ENCODE results near the gene UBTFL1. TPM values are rescaled to one million over a fixed set of nuclear protein-coding genes. Genes with fewer than 3 reads are reported as not detected.
A peak's percentile ranks its signal among the peaks of the same experiment; 100 is the strongest.

Gene UBTFL1
- total RNA-seq, 4 donors from 2014 or later, result not detected

DNA sequence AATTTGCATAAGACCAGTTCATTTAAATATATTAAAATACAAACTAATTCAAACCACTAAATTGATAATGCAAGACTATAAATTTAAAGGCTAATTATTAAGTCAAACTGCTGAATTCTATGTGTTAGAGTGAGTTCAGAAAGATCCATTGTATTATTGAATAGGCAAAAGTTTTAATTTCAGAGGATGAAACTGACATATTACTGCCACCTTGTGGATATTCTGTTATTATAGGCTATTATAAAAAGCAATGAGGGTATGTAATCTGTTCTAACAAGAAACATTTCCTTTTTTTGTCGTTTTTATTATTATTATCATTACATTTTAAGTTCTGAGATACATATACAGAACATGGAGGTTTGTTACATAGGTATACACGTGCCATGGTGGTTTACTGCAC, 27.8 kb downstream of the UBTFL1 start:
- H3K4me3 ChIP-seq (replicated peaks in 1 of 3), result no peak overlapping the region
- intact Hi-C loops (cut with DNase I), result no loop called here
- 3 to 5% methylated on average over 2 of the region's 2 CpGs for WGBS, 2 donors
- H3K4me1 ChIP-seq, result no peaks in the 10 kb centered on the region
- no peaks in the 10 kb centered on the region for H3K9me3 ChIP-seq
- no peak for TF ChIP-seq POLR2A (IDR thresholded peaks at IDR 0.05)
- TF ChIP-seq, protein P1, sequence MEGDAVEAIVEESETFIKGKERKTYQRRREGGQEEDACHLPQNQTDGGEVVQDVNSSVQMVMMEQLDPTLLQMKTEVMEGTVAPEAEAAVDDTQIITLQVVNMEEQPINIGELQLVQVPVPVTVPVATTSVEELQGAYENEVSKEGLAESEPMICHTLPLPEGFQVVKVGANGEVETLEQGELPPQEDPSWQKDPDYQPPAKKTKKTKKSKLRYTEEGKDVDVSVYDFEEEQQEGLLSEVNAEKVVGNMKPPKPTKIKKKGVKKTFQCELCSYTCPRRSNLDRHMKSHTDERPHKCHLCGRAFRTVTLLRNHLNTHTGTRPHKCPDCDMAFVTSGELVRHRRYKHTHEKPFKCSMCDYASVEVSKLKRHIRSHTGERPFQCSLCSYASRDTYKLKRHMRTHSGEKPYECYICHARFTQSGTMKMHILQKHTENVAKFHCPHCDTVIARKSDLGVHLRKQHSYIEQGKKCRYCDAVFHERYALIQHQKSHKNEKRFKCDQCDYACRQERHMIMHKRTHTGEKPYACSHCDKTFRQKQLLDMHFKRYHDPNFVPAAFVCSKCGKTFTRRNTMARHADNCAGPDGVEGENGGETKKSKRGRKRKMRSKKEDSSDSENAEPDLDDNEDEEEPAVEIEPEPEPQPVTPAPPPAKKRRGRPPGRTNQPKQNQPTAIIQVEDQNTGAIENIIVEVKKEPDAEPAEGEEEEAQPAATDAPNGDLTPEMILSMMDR (IDR thresholded peaks at IDR 0.05), result peak in 3 of 6 experiments; percentile 18 to 48 (median 45)
- no peak for DNase-seq
- no peaks in the 10 kb centered on the region for H3K27me3 ChIP-seq
- H3K27ac ChIP-seq, result no peak overlapping the region
- H3K36me3 ChIP-seq, result no peaks in the 10 kb centered on the region

DNA sequence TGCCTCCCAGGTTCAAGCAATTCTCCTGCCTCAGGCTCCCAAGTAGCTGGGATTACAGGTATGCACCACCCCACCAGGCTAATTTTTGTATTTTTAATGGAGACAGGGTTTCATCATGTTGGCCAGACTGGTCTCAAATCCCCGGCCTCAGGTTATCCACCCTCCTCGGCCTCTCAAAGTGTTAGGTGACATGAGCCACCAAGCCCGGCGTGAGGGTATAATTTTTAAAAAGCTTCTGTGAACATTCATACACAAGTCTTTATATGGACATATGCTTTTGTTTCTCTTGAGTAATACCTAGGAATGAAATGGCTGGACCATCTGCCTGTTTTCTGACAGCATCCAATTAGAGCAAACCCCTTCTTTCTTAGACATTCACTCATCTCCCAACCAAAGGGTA, 34.4 kb downstream of the UBTFL1 start:
- no peak overlapping the region for H3K4me3 ChIP-seq (replicated peaks in 1 of 3)
- DNase-seq, result no peak
- H3K9me3 ChIP-seq, result no peaks in the 10 kb centered on the region
- TF ChIP-seq POLR2A (IDR thresholded peaks at IDR 0.05), result no peak
- TF ChIP-seq, protein P1 (IDR thresholded peaks at IDR 0.05), result no peak
- no peak overlapping the region for H3K27ac ChIP-seq
- H3K27me3 ChIP-seq, result no peaks in the 10 kb centered on the region
- intact Hi-C loops (cut with DNase I), result no loop called here
- WGBS, 2 donors, result 94 to 95% methylated on average over 4 of the region's 4 CpGs
- no peaks in the 10 kb centered on the region for H3K36me3 ChIP-seq
- no peaks in the 10 kb centered on the region for H3K4me1 ChIP-seq

DNA sequence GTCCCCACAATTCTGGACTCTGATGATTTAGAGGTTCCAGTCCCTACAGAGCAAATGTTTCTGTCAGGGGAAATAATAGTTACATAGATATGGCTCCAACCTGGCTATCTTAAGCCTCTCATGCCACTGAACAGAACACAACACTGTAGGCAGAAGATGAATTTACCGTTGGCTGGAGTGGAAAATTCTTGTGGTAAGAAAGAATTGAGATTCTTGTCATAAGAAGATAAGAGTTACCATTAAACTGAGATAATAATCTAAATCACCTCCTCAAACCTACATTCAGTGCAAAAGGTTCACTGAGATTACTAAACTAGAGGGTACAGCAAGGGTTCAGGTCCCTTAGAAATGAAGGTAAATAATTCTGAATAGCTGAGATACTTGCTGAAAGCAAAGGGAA, 38.6 kb downstream of the UBTFL1 start:
- no peak for DNase-seq
- Histone ChIP-seq H3K36me3 (no peaks in the 10 kb centered on the region), H3K4me3 (replicated peaks in 1 of 3) (no peak overlapping the region), H3K4me1 (no peaks in the 10 kb centered on the region), H3K9me3 (no peaks in the 10 kb centered on the region), H3K27ac (no peak overlapping the region), H3K27me3 (no peaks in the 10 kb centered on the region)
- 31 to 33% methylated on average over 1 of the region's 1 CpG for WGBS, 2 donors
- TF ChIP-seq, protein P1 (IDR thresholded peaks at IDR 0.05), result no peak
- no peak for TF ChIP-seq POLR2A (IDR thresholded peaks at IDR 0.05)
- intact Hi-C loops (cut with DNase I), result no loop called here

DNA sequence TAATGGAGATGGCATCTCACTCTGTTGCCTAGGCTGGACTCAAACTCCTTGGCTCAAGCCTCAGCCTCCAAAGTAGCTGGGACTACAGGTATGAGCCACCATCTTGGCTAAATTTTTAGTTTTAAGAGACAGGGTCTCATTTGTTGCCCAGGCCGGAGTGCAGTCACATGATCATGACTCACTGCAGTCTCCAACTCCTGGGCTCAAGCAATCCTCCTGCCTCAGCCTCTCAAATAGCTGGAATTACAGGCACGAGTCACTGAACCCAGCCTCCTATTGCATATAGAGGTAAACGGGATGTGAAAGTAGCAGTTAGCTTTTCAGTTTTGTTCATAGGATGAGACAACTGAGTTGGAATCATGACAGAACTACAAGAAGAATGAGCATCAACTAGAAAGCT, 39.2 kb downstream of the UBTFL1 start:
- H3K4me1 ChIP-seq, result no peaks in the 10 kb centered on the region
- no peaks in the 10 kb centered on the region for H3K36me3 ChIP-seq
- H3K9me3 ChIP-seq, result no peaks in the 10 kb centered on the region
- no peaks in the 10 kb centered on the region for H3K27me3 ChIP-seq
- H3K27ac ChIP-seq, result no peak overlapping the region
- 77 to 86% methylated on average over 3 of the region's 3 CpGs for WGBS, 2 donors
- DNase-seq, result no peak
- TF ChIP-seq POLR2A (IDR thresholded peaks at IDR 0.05), result no peak
- TF ChIP-seq, protein P1 (IDR thresholded peaks at IDR 0.05), result no peak
- intact Hi-C loops (cut with DNase I), result no loop called here
- no peak overlapping the region for H3K4me3 ChIP-seq (replicated peaks in 1 of 3)

DNA sequence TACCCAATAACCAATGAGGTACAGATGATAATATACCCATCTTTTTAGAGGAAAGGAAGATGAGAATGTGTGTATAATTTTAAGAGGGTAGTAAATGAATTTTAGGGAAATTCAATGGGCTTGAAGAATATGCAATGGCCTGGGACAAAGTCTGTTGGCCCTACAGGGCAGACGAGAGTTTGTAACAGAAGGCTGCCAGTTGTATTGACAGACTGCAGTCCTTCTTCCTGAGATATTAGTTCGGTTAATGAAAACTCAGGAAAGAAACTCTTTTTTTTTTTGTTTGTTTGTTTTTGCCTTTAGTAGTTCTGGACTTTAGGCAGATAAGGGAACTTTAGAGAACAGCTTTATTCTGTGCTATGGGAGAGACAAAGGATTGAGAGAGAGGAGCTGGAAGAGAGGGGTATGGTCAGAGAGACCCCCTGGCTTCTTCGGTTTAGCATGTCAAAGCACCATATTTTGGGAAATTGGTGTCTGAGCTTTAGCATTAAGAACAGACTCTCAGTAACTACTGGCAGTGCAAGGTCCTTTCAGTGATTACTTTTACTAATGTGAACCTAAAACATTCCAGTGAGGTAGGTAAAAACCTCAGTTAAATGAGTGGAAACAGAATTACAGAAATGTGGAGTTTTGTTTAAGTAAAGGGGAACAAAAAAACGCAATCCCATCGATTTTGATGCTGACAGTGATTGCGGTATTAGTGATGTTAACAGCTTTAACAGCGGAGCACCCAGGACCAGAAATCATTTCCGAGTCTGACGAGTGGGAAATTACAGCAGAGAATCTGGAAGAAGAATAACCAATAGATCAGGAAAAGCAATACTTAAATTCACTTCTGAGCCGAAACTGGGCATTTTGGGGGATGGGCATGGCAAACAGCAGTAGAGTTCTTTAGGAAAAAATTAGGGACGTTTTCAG, 48.1 kb downstream of the UBTFL1 start:
- intact Hi-C loops (cut with DNase I), result no loop called here
- Histone ChIP-seq H3K36me3 (no peaks in the 10 kb centered on the region), H3K27me3 (no peaks in the 10 kb centered on the region), H3K4me1 (peaks cover 0 to 6% of the 10 kb centered on the region in 2 donors), H3K9me3 (no peaks in the 10 kb centered on the region), H3K4me3 (replicated peaks in 1 of 3) (peak overlapping the region in 2 of 3 donors; percentile 21 to 30), H3K27ac (no peak overlapping the region)
- WGBS, 2 donors, result 28 to 31% methylated on average over 11 of the region's 11 CpGs
- TF ChIP-seq, protein P1 (IDR thresholded peaks at IDR 0.05), result no peak
- no peak for TF ChIP-seq POLR2A (IDR thresholded peaks at IDR 0.05)
- DNase-seq, result no peak

Measured in thyroid gland (tissue), 4 donors.